ENCODE measurements around the gene TMEM140.

DNA sequence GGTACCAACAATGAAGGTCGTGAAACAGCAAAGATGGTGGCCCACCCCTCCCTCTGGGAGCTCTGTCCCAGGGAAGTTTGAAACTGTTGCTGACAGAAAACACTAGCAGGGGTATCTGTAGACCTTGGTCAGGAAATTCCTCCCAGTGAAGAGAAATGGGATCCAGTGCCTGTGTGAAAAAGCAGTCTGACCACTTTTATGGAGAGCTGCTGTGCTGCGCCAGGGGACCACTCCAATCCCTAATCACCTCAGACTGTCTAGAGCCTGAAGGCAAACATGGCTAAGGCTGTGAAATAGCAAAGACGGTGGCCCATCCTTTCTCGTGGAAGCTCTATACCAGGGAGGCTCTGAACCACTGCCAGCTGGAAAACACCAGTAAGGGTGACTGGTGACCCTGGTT lies 38.3 kb upstream of the TMEM140 start:
- TF ChIP-seq, protein P1, sequence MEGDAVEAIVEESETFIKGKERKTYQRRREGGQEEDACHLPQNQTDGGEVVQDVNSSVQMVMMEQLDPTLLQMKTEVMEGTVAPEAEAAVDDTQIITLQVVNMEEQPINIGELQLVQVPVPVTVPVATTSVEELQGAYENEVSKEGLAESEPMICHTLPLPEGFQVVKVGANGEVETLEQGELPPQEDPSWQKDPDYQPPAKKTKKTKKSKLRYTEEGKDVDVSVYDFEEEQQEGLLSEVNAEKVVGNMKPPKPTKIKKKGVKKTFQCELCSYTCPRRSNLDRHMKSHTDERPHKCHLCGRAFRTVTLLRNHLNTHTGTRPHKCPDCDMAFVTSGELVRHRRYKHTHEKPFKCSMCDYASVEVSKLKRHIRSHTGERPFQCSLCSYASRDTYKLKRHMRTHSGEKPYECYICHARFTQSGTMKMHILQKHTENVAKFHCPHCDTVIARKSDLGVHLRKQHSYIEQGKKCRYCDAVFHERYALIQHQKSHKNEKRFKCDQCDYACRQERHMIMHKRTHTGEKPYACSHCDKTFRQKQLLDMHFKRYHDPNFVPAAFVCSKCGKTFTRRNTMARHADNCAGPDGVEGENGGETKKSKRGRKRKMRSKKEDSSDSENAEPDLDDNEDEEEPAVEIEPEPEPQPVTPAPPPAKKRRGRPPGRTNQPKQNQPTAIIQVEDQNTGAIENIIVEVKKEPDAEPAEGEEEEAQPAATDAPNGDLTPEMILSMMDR (IDR thresholded peaks at IDR 0.05): no peak
- no peak for TF ChIP-seq POLR2A (IDR thresholded peaks at IDR 0.05)
